ENCODE data around the gene METTL15. TPM values are rescaled to one million over a fixed set of nuclear protein-coding genes. Genes with fewer than 3 reads are reported as not detected.

The METTL15 gene
- total RNA-seq, 1 experiment from 2014 or later, result 9.1 TPM

- no peaks in the 10 kb centered on the region for H3K79me2 ChIP-seq (ENCODE audit: insufficient read depth, low read length)
- H4K8ac ChIP-seq (replicated peaks; ENCODE audit: insufficient read length, low read depth, low read length), result no peak overlapping the region
- TF ChIP-seq CTCF (conservative IDR thresholded peaks at IDR 0.05), result no peak
- H3K79me1 ChIP-seq (ENCODE audit: insufficient read depth, low read depth, low read length, poor library complexity, severe bottlenecking), result no peaks in the 10 kb centered on the region
- no peak overlapping the region for H2BK12ac ChIP-seq (ENCODE audit: insufficient read length, low read depth, low read length)
- no peak overlapping the region for H4K91ac ChIP-seq (ENCODE audit: insufficient read length, low read depth, low read length)
- H3K9me3 ChIP-seq (ENCODE audit: control insufficient read depth, low read depth, low read length), result no peaks in the 10 kb centered on the region
- no peak overlapping the region for H3K56ac ChIP-seq (ENCODE audit: insufficient read length, low read depth, low read length)
- H3K36me3 Mint-ChIP-seq (ENCODE audit: insufficient read depth in 1 of 3, low read depth in 3 of 3), result peaks cover 0 to 2% (median 0%) of the 10 kb centered on the region in 3 experiments; a peak in 3 of 7 replicates
- no peaks in the 10 kb centered on the region for H3K4me1 ChIP-seq (ENCODE audit: insufficient read depth, low read length)
- no peak overlapping the region for H3K9ac ChIP-seq (ENCODE audit: extremely low read depth, insufficient read length, low read length)
- no peak overlapping the region for H2AK5ac ChIP-seq (ENCODE audit: insufficient read length, low read length)
- H2BK20ac ChIP-seq (ENCODE audit: low read depth, low read length, poor library complexity, severe bottlenecking), result no peak overlapping the region
- no peaks in the 10 kb centered on the region; a peak in 1 of 4 replicates for H3K4me1 Mint-ChIP-seq
- no peaks in the 10 kb centered on the region for H3K27me3 ChIP-seq (ENCODE audit: insufficient read depth, low read length)
- H2AFZ ChIP-seq (ENCODE audit: low read length), result no peak overlapping the region
- H3K23ac ChIP-seq (ENCODE audit: insufficient read length, low read depth, low read length), result no peak overlapping the region
- no CpG with 5 or more reads among the region's 2 CpGs for WGBS (ENCODE audit: extremely low coverage, insufficient read length, low lambda C conversion rate)
- H3K18ac ChIP-seq (ENCODE audit: insufficient read length, low read depth, low read length), result no peak overlapping the region
- no peaks in the 10 kb centered on the region for H3K23me2 ChIP-seq (ENCODE audit: insufficient read length, low read depth, low read length, poor library complexity, severe bottlenecking)
- no peak overlapping the region for H3K4ac ChIP-seq (ENCODE audit: low read depth, low read length)
- H3K4me2 ChIP-seq (ENCODE audit: insufficient read depth, insufficient read length, low read length), result no peak overlapping the region
- no peak for DNase-seq
- H3K27ac ChIP-seq (ENCODE audit: insufficient read length, low read depth, low read length), result no peak overlapping the region
- H4K5ac ChIP-seq (ENCODE audit: insufficient read length, low read depth, low read length), result no peak overlapping the region
- no peak overlapping the region for H2BK120ac ChIP-seq (ENCODE audit: low read depth, low read length, poor library complexity, severe bottlenecking)
- H2BK15ac ChIP-seq (ENCODE audit: low read depth, low read length), result no peak overlapping the region
- H3K9me3 Mint-ChIP-seq, result no peaks in the 10 kb centered on the region
- H3K14ac ChIP-seq (ENCODE audit: insufficient read depth, low read length), result no peak overlapping the region
- 0 out of 7 replicates have a peak overlapping the region, but pooled peaks of 1 of the 3 experiments have one; percentile 34 for H3K27ac Mint-ChIP-seq
- no peak overlapping the region for H2BK5ac ChIP-seq (ENCODE audit: insufficient read length, low read length)
- H3T11ph ChIP-seq (ENCODE audit: low read length), result no peak overlapping the region
- H3K4me3 Mint-ChIP-seq, result no peak overlapping the region
- no peaks in the 10 kb centered on the region for H4K20me1 ChIP-seq (ENCODE audit: control insufficient read depth, insufficient read depth, insufficient read length)
- no peaks in the 10 kb centered on the region for H3K27me3 Mint-ChIP-seq (ENCODE audit: low read depth)
Observed at GRCh38 chr11:28303477-28304191, 195.4 kb downstream of the METTL15 start.
